K562 (cell line): ENCODE results near the gene PRDM12. TPM values are rescaled to one million over a fixed set of nuclear protein-coding genes. Genes with fewer than 3 reads are reported as not detected.

Experiments used
- ATAC-seq: fragments of 200-7000 bp; cut with Tn5 transposase; 3 replicates; pipeline ENCODE4 v1.9.1; 2020; ENCODE audit warnings: moderate library complexity
- BruUV-seq: library from RNA; stranded (reverse); fragments of 400-500 nt; replicated peaks from 2 replicates; lab custom pipeline; 2021; lab: Mats Ljungman, UMichigan
- CTCF ChIA-PET: fragments of 300-600 bp; formaldehyde crosslinking; extraction: SDS; loops from one replicate; lab custom pipeline; 2021; ENCODE audit warnings: low intra/inter-chr PET ratio; lab: Yijun Ruan, JAX
- POLR2A ChIA-PET: fragments of 300-600, 350-650 bp; sonication (Branson Sonifier 250); formaldehyde crosslinking; extraction: SDS; loops from one replicate; lab custom pipeline; 2021; ENCODE audit warnings: antibody characterized with exemption, inconsistent platforms; lab: Yijun Ruan, JAX
- DNase-seq, 4 experiments: peaks; one replicate each; pipeline versions ENCODE4 v3.0.0 to v3.0.0-alpha.2; 2011 to 2018; ENCODE audit warnings: low spot score in 3 of 4, mixed read lengths in 3 of 4; ENCODE audit errors: extremely low read depth in 1 of 4
- FAIRE-seq: peaks from 2 replicates; lab custom pipeline; 2011; peaks lifted over from hg19 to GRCh38; lab: Jason Lieb, UNC
- H2AFZ ChIP-seq: 2 replicates; pipeline ENCODE4 v1.6.0; 2011; ENCODE audit warnings: low read depth, low read length, control low read depth, inconsistent platforms
- H3K27ac ChIP-seq: fragments of 200-600 bp; 3 replicates; pipeline ENCODE4 v1.8.0; 2011; ENCODE audit warnings: low read depth, mild to moderate bottlenecking, control low read depth, inconsistent platforms, low read length, moderate library complexity, mixed read lengths; ENCODE audit errors: extremely low read depth
- H3K27me3 ChIP-seq, 2 experiments: fragments of 300-600 bp in 1 of 2; 2 replicates in 1 of 2; 3 replicates in 1 of 2; pipeline versions ENCODE4 v1.6.0 to v1.8.0; 2011; ENCODE audit warnings: inconsistent platforms in 2 of 2, low read length in 2 of 2, mild to moderate bottlenecking in 1 of 2, mixed read lengths in 1 of 2, moderate library complexity in 1 of 2; ENCODE audit not compliant: control insufficient read depth in 2 of 2, insufficient read depth in 2 of 2
- H3K36me3 ChIP-seq: fragments of 300-600 bp; 3 replicates; pipeline ENCODE4 v1.8.0; 2011; ENCODE audit warnings: mild to moderate bottlenecking, low read length, inconsistent platforms; ENCODE audit not compliant: control insufficient read depth, insufficient read depth
- H3K4me1 ChIP-seq, 2 experiments: fragments of 200-600 bp in 1 of 2; replicated peaks in 1 of 2; 2 replicates in 1 of 2; 3 replicates in 1 of 2; pipeline versions ENCODE4 v1.5.1 to v1.8.0; 2011; ENCODE audit warnings: inconsistent platforms in 2 of 2, low read length in 2 of 2, mild to moderate bottlenecking in 1 of 2, mixed read lengths in 1 of 2, moderate library complexity in 1 of 2; ENCODE audit not compliant: control insufficient read depth in 2 of 2, insufficient read depth in 2 of 2
- H3K4me2 ChIP-seq: 2 replicates; pipeline ENCODE4 v1.6.1; 2011; ENCODE audit warnings: low read length, control low read depth, inconsistent platforms, mixed read lengths; ENCODE audit not compliant: insufficient read depth
- H3K4me3 ChIP-seq: fragments of 200-600 bp; sonication (generic), shearing (Covaris generic); 2 replicates; pipeline ENCODE4 v1.5.1; 2016; ENCODE audit warnings: control low read depth, inconsistent platforms
- H3K79me2 ChIP-seq: fragments of 200-600 bp; 3 replicates; pipeline ENCODE4 v1.8.0; 2011; ENCODE audit warnings: low read length, inconsistent platforms; ENCODE audit not compliant: control insufficient read depth, insufficient read depth
- H3K9ac ChIP-seq, 2 experiments: 2 replicates each; pipeline versions ENCODE4 v1.6.0 to v1.6.1; 2011; ENCODE audit warnings: low read depth in 2 of 2, low read length in 2 of 2, control low read depth in 1 of 2, inconsistent platforms in 1 of 2, mild to moderate bottlenecking in 1 of 2, mixed read lengths in 1 of 2; ENCODE audit not compliant: insufficient read depth in 1 of 2
- H3K9me1 ChIP-seq: one replicate; pipeline ENCODE4 v1.6.0; 2011; ENCODE audit warnings: inconsistent platforms, mild to moderate bottlenecking, low read length, moderate library complexity; ENCODE audit not compliant: control insufficient read depth, insufficient read depth
- H3K9me3 ChIP-seq: replicated peaks from 2 replicates; pipeline ENCODE4 v1.5.1; 2011; ENCODE audit warnings: low read depth, low read length, inconsistent platforms; ENCODE audit not compliant: control insufficient read depth, insufficient read depth
- H4K20me1 ChIP-seq: replicated peaks from 2 replicates; pipeline ENCODE4 v1.6.1; 2011; ENCODE audit warnings: low read length, inconsistent platforms, mixed read lengths; ENCODE audit not compliant: control insufficient read depth, insufficient read depth
- FUS ChIP-seq: fragments of 200-400 bp; formaldehyde crosslinking; optimal IDR thresholded peaks from 2 replicates; pipeline ENCODE3; 2017; ENCODE audit warnings: low read depth, low read length
- KAT7 ChIP-seq: sonication (generic); formaldehyde crosslinking; IDR thresholded peaks from 2 replicates; pipeline ENCODE4 v1.8.0; 2022; ENCODE audit warnings: missing genetic modification reagents, mild to moderate bottlenecking, borderline replicate concordance
- KDM5B ChIP-seq: fragments of 200-600 bp; sonication (generic); IDR thresholded peaks from 2 replicates; pipeline ENCODE4 v1.6.1; 2012; ENCODE audit warnings: low read depth, mild to moderate bottlenecking, moderate library complexity, low read length, control low read depth, inconsistent platforms; ENCODE audit not compliant: insufficient replicate concordance
- PHF20 ChIP-seq: fragments of 450-650 bp; IDR thresholded peaks from 2 replicates; pipeline ENCODE4 v1.6.1; 2018; ENCODE audit not compliant: partially characterized antibody
- PHTF2 ChIP-seq: fragments of 250-450 bp; sonication (Bioruptor Pico); IDR thresholded peaks from 2 replicates; pipeline ENCODE4 v1.5.0; 2021; ENCODE audit warnings: mild to moderate bottlenecking
- SMARCA4 ChIP-seq: fragments of 450-650 bp; IDR thresholded peaks from 2 replicates; pipeline ENCODE4 v1.6.1; 2016
- SOX6 ChIP-seq: fragments of 450-650 bp; IDR thresholded peaks from 2 replicates; pipeline ENCODE4 v1.6.1; 2014; ENCODE audit warnings: mild to moderate bottlenecking
- U2AF1 ChIP-seq: fragments of 200-400 bp; formaldehyde crosslinking; optimal IDR thresholded peaks from 2 replicates; pipeline ENCODE3; 2017; ENCODE audit warnings: mild to moderate bottlenecking, low read depth, low read length, moderate library complexity
- ZNF232 ChIP-seq: sonication (generic); formaldehyde crosslinking; IDR thresholded peaks from 2 replicates; pipeline ENCODE4 v1.8.0; 2022; ENCODE audit warnings: mild to moderate bottlenecking, missing genetic modification reagents
- WGBS: fragments of 100-300 bp; shearing (Covaris generic); methylation state at CpG from one replicate; pipeline ENCODE4 v1.1.6; 2016; ENCODE audit warnings: low coverage, mixed read lengths; ENCODE audit not compliant: insufficient coverage; ENCODE audit errors: missing lambda C conversion rate; 5-methylcytosine and 5-hydroxymethylcytosine counted together
- in situ Hi-C: fragments of 300-500 bp; cut with MboI; formaldehyde crosslinking; loops from 4 replicates; pipeline ENCODE4 v1.15.0; 2018; ENCODE audit warnings: inconsistent platforms, mixed read lengths
- intact Hi-C: fragments of 100-400 bp; cut with micrococcal nuclease; formaldehyde crosslinking; loops from 2 replicates; pipeline ENCODE4 v1.14.2; 2022
- polyA plus RNA-seq, 8 experiments: library from polyadenylated mRNA; depleted of rRNA in 4 of 8; stranded (reverse) in 5 of 8; unstranded in 3 of 8; fragments of >200 nt; fragmentation: Nextera tagmentation in 2 of 8; fragmentation: Illumina TruSeq in 1 of 8; extraction: Ambion mirVana in 2 of 8; extraction: Trizol in 1 of 8; gene quantifications; 2 replicates each; pipeline versions ENCODE4 v1.2.1 to v1.2.3, GENCODE V29; 2011 to 2014; ENCODE audit warnings: inconsistent platforms in 1 of 8, missing spikeins in 1 of 8
- total RNA-seq, 7 experiments: library from RNA; depleted of rRNA in 6 of 7; stranded (reverse); fragments of >200 nt in 6 of 7; fragmentation: Illumina TruSeq in 2 of 7; extraction: Trizol in 2 of 7; gene quantifications; 2 replicates each; pipeline versions ENCODE4 v1.2.1 to v1.2.3, GENCODE V29; 2011 to 2021; ENCODE audit warnings: low replicate concordance in 1 of 7

PRDM12 gene
- total and polyA plus RNA-seq, 9 of the 15 experiments (the other 6 are each of a cell fraction or from before 2014, with no cell fraction given), result 0.04 to 0.22 (median 0.07) TPM; not detected in 3

DNA sequence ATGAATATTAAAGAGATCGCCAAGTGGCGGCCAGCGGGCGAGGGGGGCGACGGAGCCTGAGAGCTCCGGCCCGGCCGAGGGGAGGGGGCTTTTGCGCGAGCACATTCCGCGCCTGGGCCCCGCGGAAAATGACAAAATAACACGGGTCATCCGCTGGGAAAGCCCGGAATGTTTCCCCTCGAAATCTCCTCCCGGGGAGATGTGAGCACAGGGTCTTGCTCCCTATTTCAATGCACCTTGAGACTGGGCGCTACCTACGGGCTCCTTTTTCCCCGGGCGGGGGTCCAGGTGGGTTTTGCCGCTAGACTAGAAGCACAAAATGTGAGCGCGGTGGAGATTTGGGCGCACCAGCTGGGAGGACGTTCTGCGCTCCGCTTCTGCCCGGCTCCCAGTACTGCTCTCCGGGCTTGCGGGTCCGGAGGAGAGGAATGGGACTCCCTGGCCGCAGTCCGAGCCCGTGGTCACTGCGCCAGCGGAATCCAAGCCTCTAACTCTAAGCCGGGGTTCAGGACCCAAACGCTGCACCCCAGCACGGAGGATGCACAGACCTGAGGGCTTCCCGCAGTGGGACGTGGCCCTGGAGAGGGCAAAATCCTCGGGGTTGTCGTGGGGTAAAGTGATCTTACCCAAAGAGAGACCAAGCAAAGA lies 2.8 kb upstream of the PRDM12 start:
- no peak overlapping the region for H2AFZ ChIP-seq
- ChIA-PET CTCF (no interaction called here), POLR2A (interaction anchor here (0.6 kb wide), 1 partner anchor 14 kb away, joined by 3 read pairs; no protein-coding TSS in a partner anchor)
- BruUV-seq, result no TSS peak
- H3K27me3 ChIP-seq, result peaks cover 75 to 88% of the 10 kb centered on the region in 2 experiments
- DNase-seq, result no peak
- H3K4me3 ChIP-seq, result no peak overlapping the region
- in situ Hi-C loops (no loop called here), intact Hi-C loops (no loop called here)
- H3K4me1 ChIP-seq, result peaks cover 0 to 66% of the 10 kb centered on the region in 2 experiments; a peak in 2 of 5 replicates
- no peak overlapping the region for H3K9ac ChIP-seq
- FAIRE-seq, result no peak
- no peaks in the 10 kb centered on the region for H3K36me3 ChIP-seq
- no peaks in the 10 kb centered on the region for H3K9me3 ChIP-seq
- no peak overlapping the region for H3K27ac ChIP-seq
- no peaks in the 10 kb centered on the region for H3K79me2 ChIP-seq
- TF ChIP-seq SOX6 (no peak), U2AF1 (no peak), PHF20 (no peak), KDM5B (no peak), ZNF232 (no peak), SMARCA4 (no peak), FUS (no peak), PHTF2 (no peak), KAT7 (no peak)
- ATAC-seq, result no peak
- H4K20me1 ChIP-seq, result peaks cover 6% of the 10 kb centered on the region
- no peaks in the 10 kb centered on the region for H3K9me1 ChIP-seq
- H3K4me2 ChIP-seq, result no peak overlapping the region
- 35% methylated on average over 40 of the region's 47 CpGs for WGBS
